HG03378 (cell line): ENCODE measurements around the gene AGAP1.
"Not testable (repeated sequence)": the region's sequence is repeated elsewhere in the genome, so short reads cannot be mapped to it uniquely, and the experiment has no call there.

Experiments used
- ATAC-seq: cut with Tn5 transposase; IDR thresholded peaks from one replicate; pipeline ENCODE4 v1.9.1; 2021; ENCODE audit warnings: mild to moderate bottlenecking, moderate library complexity; ENCODE audit not compliant: unreplicated experiment

Gene AGAP1

DNA sequence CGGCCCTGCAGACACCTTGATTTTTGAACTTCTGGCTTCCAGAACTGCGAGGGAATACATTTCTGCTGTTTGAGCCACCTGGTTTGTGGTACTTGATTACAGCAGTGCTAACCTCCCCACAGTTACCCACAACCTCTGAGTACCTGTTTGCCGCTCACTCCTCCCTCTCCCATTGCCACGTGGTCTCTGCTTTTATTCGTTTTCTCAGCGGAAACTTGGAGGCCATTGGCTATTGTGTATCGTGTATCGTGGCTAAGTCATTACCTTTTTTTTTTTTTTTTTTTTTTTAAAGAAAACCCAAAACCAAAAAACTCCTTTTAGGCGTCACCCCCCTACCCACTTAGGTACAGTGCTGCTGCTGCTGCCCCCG, 90.8 kb downstream of the AGAP1 start:
- no peak for ATAC-seq

DNA sequence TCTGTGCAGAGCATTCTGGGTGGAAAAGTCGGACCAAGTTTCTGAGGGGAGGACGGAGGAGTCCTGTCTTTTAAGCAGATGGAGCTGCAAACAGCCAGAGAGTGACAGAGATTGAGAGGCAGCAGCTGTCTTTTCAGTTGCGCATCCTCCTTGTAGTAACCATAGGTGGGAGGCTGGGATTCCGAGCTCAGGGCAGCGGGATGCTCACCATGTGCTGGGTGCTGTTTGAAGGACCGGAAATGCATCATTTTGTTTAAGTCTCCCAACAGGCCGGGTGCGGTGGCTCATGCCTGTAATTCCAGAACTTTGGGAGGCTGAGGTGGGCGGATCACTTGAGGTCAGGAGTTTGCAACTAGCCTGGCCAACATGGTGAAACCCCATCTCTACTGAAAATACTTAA, 93.4 kb downstream of the AGAP1 start:
- no peak for ATAC-seq

DNA sequence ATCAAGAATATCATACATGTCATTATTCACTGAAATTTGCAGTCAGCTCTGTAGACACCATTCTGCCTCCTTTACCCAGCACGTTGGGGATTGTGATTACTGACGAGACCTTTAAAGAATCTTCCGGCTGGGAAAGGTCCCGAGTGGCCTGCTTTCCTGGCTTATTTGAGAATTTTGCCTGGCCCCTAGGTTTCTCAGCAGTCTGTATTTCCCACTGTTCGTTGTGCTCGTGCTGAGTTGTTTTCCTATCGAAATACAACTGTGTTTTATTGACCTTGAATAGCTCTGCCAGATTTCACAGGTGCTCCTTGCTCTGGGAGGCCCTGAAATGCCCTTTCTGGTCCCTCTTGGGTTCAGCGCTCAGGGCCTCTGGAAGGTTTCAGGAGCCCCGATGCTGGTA, 94.9 kb downstream of the AGAP1 start:
- no peak for ATAC-seq

DNA sequence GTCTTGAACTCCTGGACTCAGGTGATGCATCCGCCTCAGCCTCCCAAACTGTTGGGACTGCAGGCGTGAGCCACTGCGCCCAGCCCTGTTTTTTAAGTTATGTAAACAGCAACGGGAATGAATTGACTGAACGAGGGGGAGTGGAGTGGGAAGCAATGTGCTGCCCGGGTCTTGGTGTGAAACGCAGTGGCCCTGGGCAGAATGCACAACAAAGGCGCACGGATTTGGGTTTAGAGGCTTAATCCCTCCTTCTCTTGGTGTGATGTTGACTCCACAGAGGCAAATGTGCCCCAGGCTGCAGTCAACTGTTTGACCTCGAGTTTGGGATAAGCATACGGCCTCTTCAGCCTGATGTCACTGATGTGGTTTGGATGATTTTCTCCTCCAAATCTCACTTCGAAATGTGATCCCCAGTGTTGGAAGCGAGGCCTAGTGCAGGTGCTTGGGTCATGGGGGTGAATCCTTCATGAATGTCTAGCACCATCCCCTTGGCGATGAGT, 97.4 kb downstream of the AGAP1 start:
- ATAC-seq = no peak

DNA sequence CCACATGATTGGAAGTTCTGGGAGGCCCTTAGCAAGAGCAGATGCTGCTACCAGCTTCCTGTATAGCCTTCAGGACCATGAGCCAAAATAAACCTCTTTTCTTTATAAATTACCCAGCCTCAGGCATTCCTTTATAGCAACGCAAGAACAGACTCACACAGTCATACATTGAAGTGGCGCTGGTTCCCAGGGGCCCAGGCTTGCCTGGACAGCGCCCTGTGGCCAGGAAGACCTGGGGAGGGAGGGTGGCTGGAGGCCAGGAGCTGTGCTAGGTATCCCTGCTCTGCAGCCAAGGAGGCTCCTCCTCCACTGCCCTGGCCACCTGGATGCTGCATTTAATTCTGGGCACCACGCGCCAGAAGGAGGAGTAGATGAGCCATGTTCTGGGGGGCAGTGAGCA, 98.1 kb downstream of the AGAP1 start:
- no peak for ATAC-seq

DNA sequence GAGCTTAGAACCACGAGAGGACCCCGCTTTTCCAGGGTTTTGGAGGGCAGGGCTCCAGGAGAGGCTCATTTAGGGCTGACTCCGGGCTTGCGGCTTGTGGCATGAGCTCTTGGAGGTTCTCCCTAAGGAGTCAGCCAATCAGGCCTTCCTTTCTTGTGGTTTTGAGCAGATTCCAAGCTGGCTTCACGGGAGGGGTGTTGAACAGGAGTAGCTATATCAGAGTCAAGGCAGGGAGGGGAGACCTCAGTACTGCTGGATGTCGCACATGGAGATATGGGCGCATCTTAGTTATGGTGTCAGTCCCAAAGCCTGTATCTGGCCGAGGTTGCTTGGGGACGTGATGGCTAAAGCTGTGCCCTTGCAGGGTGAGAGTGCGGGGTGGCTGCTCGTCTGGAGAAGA, 98.6 kb downstream of the AGAP1 start:
- no peak for ATAC-seq

DNA sequence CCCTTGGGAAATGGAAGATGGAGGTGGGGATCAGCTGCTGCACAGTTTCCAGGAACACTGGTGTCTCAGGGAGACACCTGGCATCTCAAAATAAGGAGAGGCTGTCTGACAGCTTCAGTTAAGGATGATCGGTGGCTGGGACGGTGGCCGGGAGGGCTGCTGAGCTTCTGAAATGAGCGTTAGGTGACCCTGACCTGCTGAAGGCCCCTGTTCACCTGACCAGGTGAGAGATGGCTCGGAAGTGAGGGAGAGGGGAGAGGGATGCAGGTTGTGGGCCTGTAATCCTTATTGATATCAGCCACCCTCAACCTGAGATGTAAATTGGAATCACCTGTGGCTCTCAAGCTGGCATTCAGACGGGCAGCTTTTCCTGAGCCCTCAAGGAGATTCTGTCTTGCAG, 99.0 kb downstream of the AGAP1 start:
- no peak for ATAC-seq

DNA sequence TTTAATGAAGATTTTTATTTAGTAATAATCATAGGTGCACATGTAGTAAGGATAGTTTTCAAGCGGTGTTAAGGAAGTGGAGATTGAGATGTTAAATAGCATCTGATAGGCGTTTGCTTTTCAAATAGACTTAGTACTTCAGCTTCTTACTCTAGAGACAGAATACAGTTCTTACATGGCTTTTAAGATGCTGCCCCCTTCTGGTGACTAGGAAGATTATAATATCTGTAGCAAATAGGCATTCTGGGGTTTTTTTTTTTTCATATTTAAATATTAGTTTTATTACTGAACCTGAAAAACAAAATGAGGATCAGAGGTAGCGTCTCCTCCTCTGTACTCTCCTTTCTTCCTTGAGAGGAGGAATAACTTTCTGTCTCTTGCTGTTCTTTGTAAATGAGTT, 100.2 kb downstream of the AGAP1 start:
- no peak for ATAC-seq

DNA sequence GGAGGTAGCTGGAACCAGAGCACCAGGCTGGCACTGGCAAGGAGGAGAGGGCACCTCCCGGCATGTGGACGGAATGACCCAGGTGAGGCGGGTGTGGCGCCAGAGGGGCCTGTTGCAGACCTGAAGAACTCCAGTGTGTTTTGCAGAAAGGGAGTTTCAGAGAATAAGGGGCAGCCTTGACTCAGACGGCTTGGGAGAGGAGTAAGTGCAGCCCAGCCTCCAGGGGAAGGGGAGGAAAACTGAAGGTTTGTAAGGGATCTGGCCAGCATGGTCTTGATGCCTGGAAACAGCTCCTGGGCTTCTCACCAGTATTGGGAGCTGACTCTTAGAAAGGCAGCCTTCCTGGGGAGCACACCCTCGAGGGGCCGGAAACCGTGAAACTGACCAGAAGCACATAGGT, 101.1 kb downstream of the AGAP1 start:
- ATAC-seq = no peak

DNA sequence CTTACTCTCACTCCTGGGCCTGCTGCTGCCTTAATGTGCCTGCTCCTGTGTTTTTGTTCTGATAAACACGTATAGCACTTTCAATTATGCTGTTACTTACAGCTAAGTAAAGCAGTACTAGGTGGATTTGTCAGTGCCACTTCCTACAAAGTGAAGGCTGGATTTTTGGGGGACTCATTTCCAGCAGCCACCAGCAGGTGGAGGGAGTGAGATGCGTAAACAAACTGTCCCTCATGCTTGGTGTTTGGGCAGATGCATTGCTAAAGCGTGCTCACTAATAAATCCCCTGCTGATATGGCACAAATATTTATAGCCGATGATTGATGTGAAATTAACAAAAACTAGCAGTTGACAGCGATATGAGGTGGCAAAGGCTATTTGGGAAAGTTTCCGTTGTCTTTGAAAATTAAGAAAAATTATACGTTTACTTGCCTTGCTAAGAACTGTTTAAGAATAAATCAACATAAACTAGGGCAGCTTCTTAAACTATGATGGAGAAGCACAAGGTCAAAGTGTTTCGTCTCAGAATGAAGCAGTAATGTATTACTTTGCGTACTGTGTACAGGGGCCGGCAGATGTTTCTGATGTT, 101.7 kb downstream of the AGAP1 start:
- no peak for ATAC-seq

DNA sequence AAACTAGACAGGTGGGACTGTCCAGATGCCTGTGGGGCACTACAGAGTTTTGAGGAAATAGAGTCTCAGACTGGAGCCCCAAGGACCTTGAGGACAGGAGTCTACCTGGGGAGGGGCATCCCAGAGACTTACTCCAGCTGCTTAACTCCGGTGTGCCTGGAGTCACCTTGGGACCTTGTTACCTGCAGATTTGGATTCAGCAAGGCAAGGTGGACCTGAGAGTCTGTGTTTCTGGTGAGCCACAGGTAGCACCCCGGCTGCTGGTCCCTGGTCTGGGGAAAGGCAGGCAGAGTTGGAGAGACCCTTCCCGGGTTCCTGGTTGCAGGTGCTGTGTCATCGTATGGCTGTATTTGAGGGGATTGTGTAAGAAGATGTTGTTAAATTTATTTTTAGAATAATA, 102.4 kb downstream of the AGAP1 start:
- no peak for ATAC-seq

DNA sequence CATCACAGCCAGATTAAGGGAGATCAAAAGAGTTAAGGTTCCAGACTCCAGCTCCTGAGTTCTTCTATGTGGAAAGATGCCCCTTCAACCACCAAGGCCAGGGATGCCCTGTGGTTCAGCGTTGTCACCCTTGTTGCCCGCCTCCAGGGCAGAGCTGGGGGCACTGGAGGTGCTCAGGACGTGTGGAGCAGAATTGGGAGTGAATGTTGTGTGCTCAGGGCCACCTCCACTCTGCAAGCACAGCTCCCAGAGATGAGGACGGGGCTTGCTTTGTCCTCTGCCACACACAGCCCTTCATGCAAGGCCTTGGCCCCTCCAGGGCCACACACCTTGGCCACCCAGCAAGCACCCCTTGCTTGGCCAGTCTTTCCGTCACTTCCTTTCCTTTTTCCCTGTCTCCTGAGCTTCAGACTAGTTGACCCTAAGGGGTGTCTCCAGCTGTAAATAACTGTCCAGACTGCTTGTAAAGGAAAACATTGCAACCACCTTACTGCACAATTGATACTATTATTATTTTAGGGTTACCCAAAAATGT, 103.3 kb downstream of the AGAP1 start:
- ATAC-seq = no peak

DNA sequence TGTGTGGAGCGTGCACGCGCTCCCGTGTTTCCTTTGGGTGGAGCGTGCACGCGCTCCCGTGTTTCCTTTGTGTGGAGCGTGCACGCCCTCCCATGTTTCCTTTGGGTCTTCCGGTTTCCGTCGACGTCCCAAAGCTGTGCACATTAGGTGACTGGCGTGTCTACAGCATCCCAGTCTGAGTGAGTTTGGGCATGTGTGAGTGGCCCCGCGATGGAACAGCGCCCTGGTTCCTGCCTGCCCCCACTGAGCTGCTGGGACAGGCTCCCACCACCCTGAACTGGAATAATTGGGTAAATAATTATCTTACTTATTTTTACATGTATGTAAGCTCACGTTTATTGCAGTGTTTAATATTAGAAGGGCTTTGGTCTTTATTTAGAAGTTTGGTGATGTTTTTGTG, 104.2 kb downstream of the AGAP1 start:
- ATAC-seq = no peak

DNA sequence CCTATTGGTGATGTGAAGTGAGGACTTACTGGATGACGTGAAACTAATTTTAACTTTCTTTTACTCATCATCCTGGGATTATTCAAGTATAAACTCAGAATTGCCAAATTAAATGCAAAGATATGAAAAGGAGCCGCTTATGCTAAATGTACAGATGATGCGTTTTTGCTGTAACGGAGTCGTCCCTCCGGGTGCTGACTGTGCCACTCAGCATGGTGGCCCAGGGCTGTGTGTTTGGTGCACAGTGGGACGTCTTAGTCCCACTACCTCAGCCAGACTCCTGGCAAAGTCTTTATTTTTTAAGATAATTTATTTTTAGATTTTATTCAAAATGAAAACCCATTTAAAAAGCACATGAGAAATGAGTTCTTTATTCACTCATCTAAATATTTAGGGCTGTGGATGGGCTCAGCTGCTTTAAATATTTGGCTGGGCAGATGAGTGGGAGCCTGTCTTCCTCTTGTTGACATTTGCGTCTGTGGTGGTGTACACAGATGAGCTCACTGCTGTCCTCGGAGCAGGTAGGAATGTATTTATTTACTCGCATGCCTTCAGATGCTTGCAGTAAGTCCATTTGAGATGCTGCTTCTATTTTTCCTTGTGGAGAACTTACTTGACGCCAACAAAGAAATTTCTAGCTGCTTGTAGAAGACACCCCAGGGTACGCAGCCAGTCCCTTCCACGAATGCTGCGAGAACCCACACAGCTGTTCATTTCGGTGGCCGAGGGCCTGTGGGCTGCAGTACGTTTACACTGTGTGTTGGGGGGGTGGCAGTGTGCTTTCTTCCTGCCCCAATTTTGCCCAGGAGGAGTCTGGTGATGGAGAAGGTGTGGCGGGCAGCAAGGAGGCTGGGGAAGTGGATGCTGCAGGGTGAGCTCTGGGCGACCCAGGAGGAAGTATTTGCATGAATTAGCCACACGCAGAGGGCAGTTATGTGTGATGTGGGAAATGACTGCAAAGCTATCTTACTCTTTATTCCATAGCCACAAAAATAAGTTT, 105.0 kb downstream of the AGAP1 start:
- ATAC-seq = no peak

DNA sequence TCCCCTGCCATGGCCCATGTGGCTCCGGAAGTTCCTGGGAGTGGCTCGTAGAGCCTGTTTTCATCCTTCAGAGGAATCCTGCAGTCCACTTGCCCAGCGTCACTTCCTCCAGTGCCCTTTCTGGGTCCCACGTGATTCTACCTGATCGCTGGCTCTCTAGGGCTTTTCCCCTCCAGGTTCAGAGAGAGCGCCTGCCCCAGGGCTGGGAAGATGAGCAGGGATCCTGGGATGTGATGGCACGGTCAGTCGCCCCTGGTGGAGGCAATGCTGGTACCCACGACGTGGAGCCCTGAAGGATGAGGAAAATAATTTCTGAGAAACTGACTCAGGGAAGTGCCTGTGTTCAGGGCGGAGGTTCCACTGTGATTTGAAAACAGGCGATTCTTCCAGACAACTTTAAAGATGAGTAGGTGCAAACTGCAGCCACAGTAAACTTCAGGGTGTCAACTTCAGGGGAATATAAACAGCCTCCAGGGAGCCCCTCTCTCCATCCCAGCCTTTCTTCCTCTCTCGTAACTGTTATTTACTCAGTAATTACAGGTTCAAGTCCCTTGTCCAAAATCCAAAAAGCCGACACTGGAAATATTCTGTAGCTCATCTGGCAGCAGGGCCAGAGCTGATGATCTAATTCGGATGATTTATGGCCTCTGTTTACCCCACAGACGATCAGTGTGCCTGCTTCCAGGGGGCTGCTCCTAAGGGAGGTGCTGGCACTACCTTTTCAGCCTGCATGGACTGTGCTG, 105.9 kb downstream of the AGAP1 start:
- no peak for ATAC-seq

DNA sequence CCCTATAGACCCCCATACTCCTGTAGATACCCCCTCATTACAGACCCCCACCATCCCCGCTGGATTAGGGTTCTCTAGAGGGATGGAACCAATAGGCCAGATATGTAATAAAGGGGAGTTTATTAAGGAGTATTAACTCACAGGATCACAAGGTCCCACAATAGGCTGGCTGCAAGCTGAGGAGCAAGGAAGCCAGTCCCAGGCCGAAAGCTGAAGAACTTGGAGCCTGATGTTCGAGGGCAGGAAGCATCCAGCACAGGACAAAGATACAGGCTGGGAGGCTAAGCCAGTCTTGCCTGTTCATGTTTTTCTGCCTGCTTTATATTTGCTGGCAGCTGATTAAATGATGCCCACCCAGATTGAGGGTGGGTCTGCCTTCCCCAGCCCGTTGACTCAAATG, 106.6 kb downstream of the AGAP1 start:
- no peak for ATAC-seq

DNA sequence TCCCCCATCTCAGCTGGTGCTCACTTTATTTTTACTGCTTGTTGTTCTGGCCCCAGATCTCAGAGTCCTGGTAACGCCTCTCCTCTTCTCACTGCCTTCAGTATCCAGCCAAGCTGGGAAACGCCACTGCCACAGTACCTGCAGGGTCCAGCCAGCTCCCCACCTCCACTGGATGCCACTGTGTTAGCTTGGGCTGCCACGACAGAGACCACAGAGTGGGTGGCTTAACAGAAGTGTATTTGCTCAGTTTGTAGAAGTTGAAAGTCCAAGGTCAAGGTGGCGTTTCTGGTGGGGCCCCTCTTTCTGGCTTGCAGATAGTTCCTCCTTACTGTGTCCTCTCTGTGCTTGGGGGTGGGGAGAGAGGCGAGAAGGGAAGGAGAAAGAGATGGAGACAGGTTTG, 107.1 kb downstream of the AGAP1 start:
- ATAC-seq = no peak

DNA sequence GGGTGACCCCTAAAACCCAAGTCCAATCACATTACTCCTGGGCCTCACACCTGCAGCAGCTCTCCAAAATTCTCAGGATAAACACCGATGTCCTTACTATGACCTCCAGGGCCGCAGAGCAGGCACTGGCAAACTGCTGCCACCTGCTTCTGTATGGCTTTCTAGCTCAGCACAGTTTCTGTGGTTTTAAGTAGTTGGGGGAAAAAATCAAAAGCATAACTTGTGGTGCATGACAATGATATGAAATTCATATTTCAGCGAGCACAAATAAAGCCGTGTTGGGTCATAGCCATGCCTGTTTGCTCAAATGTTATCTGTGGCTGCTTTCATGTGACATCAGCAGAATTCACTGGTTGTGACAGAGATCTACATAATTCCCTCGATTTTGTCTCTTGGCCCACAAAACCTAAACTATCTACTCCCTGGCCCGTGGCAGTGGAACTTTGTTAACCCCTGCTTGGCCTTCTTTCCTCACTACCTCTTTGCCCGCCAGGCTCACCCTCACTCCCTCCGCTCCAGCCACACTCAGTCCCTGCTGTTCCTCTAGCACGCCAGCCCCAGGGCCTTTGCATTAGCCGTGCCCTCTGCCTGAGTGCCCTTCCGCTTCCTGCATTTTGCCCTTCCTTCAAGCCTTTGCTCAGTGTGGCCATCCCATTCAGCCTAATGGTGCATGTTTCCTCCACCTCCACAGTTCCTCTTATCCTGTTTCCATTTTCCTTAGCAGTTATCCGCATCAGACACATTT, 108.3 kb downstream of the AGAP1 start:
- ATAC-seq = no peak

DNA sequence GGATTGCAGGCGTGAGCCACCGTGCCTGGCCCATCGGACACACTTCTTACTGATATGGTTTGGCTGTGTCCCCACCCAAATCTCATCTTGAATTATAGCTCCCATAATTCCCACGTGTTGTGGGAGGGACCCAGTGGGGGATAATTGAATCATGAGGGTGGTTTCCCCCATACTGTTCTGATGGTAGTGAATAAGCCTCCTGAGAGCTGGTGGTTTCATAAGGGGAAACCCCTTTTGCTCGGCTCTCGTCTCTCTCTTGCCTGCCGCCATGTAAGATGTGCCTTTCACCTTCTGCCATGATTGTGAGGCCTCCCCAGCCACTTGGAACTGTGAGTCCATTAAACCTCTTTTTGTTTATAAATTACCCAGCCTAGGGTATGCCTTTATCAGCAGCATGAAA, 109.1 kb downstream of the AGAP1 start:
- not testable (repeated sequence) for ATAC-seq

DNA sequence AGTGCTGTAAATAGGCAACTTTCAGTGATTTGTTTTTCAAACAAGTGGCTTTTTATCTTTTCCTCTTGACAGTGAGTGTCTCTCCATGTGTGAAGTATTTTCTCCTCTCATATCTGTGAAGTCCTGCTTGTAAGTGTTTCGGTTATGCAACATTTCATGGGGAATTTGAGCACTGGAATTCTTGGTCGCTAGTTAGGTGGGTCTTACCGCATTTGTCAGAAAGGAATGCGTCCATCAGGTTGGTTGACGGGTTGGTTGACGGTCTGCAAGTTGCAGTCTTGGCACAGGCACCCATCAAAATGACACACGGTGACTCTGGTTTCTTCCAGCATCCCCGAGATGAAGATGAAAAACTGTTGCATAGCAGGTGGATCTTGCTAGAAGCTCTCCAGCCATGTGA, 109.8 kb downstream of the AGAP1 start:
- ATAC-seq = no peak
